ENCODE data around the gene RFXAP. TPM values are rescaled to one million over a fixed set of nuclear protein-coding genes. Genes with fewer than 3 reads are reported as not detected.

Gene RFXAP
- total and polyA plus RNA-seq, 2 donors from 2014 or later = 2.3 to 6.3 TPM

- Histone ChIP-seq H3K27ac (ENCODE audit: low read depth in 2 of 2, low read length in 2 of 2) (no peak overlapping the region), H3K36me3 (ENCODE audit: control insufficient read depth in 2 of 3, insufficient read depth in 3 of 3, low read length in 3 of 3) (no peaks in the 10 kb centered on the region), H3K9ac (ENCODE audit: low read length in 3 of 3) (no peak overlapping the region), H3K4me3 (ENCODE audit: low read length in 3 of 3) (no peak overlapping the region), H3K27me3 (ENCODE audit: control insufficient read depth, insufficient read depth, low read length) (no peaks in the 10 kb centered on the region), H3K9me3 (ENCODE audit: control insufficient read depth in 2 of 3, insufficient read depth in 1 of 3, low read length in 3 of 3) (no peaks in the 10 kb centered on the region), H3K4me1 (ENCODE audit: control insufficient read depth in 2 of 3, insufficient read depth in 2 of 3, low read depth in 1 of 3, low read length in 3 of 3) (no peaks in the 10 kb centered on the region)
- intact Hi-C loops (cut with DNase I) = no loop called here
- TF ChIP-seq CTCF (IDR thresholded peaks at IDR 0.05; ENCODE audit: borderline replicate concordance, extremely low read depth, insufficient read depth) = no peak
- FAIRE-seq = no peak
- no peak for DNase-seq
Measured at GRCh38 chr13:36772853-36773252, 46.2 kb upstream of the RFXAP start.

- no peaks in the 10 kb centered on the region for H3K27me3 ChIP-seq (ENCODE audit: control insufficient read depth, insufficient read depth, low read length)
- FAIRE-seq (no peak), DNase-seq (peak in 1 of 5 donors; percentile 70)
- H3K4me1 ChIP-seq (ENCODE audit: control insufficient read depth in 2 of 3, insufficient read depth in 2 of 3, low read depth in 1 of 3, low read length in 3 of 3) = no peaks in the 10 kb centered on the region
- H3K36me3 ChIP-seq (ENCODE audit: control insufficient read depth in 2 of 3, insufficient read depth in 3 of 3, low read length in 3 of 3) = no peaks in the 10 kb centered on the region
- H3K9ac ChIP-seq (ENCODE audit: low read length in 3 of 3) = no peak overlapping the region
- H3K27ac ChIP-seq (ENCODE audit: low read depth in 2 of 2, low read length in 2 of 2) = no peak overlapping the region
- no peak for TF ChIP-seq CTCF (IDR thresholded peaks at IDR 0.05; ENCODE audit: borderline replicate concordance, extremely low read depth, insufficient read depth)
- H3K4me3 ChIP-seq (ENCODE audit: low read length in 3 of 3) = no peak overlapping the region
- intact Hi-C loops (cut with DNase I) = no loop called here
- H3K9me3 ChIP-seq (ENCODE audit: control insufficient read depth in 2 of 3, insufficient read depth in 1 of 3, low read length in 3 of 3) = no peaks in the 10 kb centered on the region
Measured at GRCh38 chr13:36774931-36775330, 44.1 kb upstream of the RFXAP start.

GRCh38 chr13:36776175-36776574 lies 42.8 kb upstream of the RFXAP start:
- FAIRE-seq (no peak), DNase-seq (no peak)
- no peaks in the 10 kb centered on the region for H3K27me3 ChIP-seq (ENCODE audit: control insufficient read depth, insufficient read depth, low read length)
- H3K4me1 ChIP-seq (ENCODE audit: control insufficient read depth in 2 of 3, insufficient read depth in 2 of 3, low read depth in 1 of 3, low read length in 3 of 3) = no peaks in the 10 kb centered on the region
- H3K27ac ChIP-seq (ENCODE audit: low read depth in 2 of 2, low read length in 2 of 2) = no peak overlapping the region
- no peaks in the 10 kb centered on the region for H3K36me3 ChIP-seq (ENCODE audit: control insufficient read depth in 2 of 3, insufficient read depth in 3 of 3, low read length in 3 of 3)
- intact Hi-C loops (cut with DNase I) = no loop called here
- H3K9ac ChIP-seq (ENCODE audit: low read length in 3 of 3) = no peak overlapping the region
- H3K9me3 ChIP-seq (ENCODE audit: control insufficient read depth in 2 of 3, insufficient read depth in 1 of 3, low read length in 3 of 3) = no peaks in the 10 kb centered on the region
- TF ChIP-seq CTCF (IDR thresholded peaks at IDR 0.05; ENCODE audit: borderline replicate concordance, extremely low read depth, insufficient read depth) = no peak
- H3K4me3 ChIP-seq (ENCODE audit: low read length in 3 of 3) = no peak overlapping the region

GRCh38 chr13:36778083-36778671 lies 40.8 kb upstream of the RFXAP start:
- FAIRE-seq = no peak
- H3K9ac ChIP-seq (ENCODE audit: low read length in 3 of 3) = no peak overlapping the region
- TF ChIP-seq CTCF (IDR thresholded peaks at IDR 0.05; ENCODE audit: borderline replicate concordance, extremely low read depth, insufficient read depth) = no peak

More at GRCh38 chr13:36778083-36778671, 40.8 kb upstream of the RFXAP start:
- Histone ChIP-seq H3K4me3 (ENCODE audit: low read length in 3 of 3) (peak overlapping the region in 1 of 3 donors; percentile 64), H3K36me3 (ENCODE audit: control insufficient read depth in 2 of 3, insufficient read depth in 3 of 3, low read length in 3 of 3) (no peaks in the 10 kb centered on the region), H3K4me1 (ENCODE audit: control insufficient read depth in 2 of 3, insufficient read depth in 2 of 3, low read depth in 1 of 3, low read length in 3 of 3) (no peaks in the 10 kb centered on the region), H3K27ac (ENCODE audit: low read depth in 2 of 2, low read length in 2 of 2) (no peak overlapping the region), H3K9me3 (ENCODE audit: control insufficient read depth in 2 of 3, insufficient read depth in 1 of 3, low read length in 3 of 3) (no peaks in the 10 kb centered on the region), H3K27me3 (ENCODE audit: control insufficient read depth, insufficient read depth, low read length) (no peaks in the 10 kb centered on the region)
- peak in 4 of 5 donors; percentile 74 to 93 (median 78) for DNase-seq
- intact Hi-C loops (cut with DNase I) = no loop called here

All from kidney (tissue), 14 donors.